ENCODE measurements around the gene LHFPL6. TPM values are rescaled to one million over a fixed set of nuclear protein-coding genes. Genes with fewer than 3 reads are reported as not detected.

Gene LHFPL6
- total RNA-seq = 5.8 and 6.1 TPM in 2 replicates

GRCh38 chr13:39602614-39603366 lies at the start of gene LHFPL6:
Gene LHFPL6, minus strand, starts transcription at chr13:39603193.

Other genes starting within 250 kb of the LHFPL6 start
- 13.7 and 15.3 TPM in 2 replicates for gene COG6, start 52.5 kb upstream of the LHFPL6 start, total RNA-seq

All from airway epithelial cell (primary cell).